Glutamatergic neuron (in vitro differentiated cells): ENCODE data around the gene GIMAP4. TPM values are rescaled to one million over a fixed set of nuclear protein-coding genes. Genes with fewer than 3 reads are reported as not detected.

ENCODE experiments used
- DNase-seq: peaks from one replicate; pipeline ENCODE4 v3.0.0; 2022
- H3K27ac Mint-ChIP-seq: one replicate; pipeline ENCODE4 v1.8.0; 2020; ENCODE audit warnings: mild to moderate bottlenecking, mixed read lengths, inconsistent platforms; ENCODE audit not compliant: unreplicated experiment
- H3K27me3 Mint-ChIP-seq: one replicate; pipeline ENCODE4 v1.8.0; 2020; ENCODE audit warnings: mild to moderate bottlenecking, moderate library complexity, mixed read lengths, inconsistent platforms; ENCODE audit not compliant: unreplicated experiment
- H3K36me3 Mint-ChIP-seq: one replicate; pipeline ENCODE4 v1.8.0; 2020; ENCODE audit warnings: mild to moderate bottlenecking, mixed read lengths, inconsistent platforms; ENCODE audit not compliant: unreplicated experiment
- H3K4me1 Mint-ChIP-seq: one replicate; pipeline ENCODE4 v1.8.0; 2020; ENCODE audit warnings: mild to moderate bottlenecking, low read depth, mixed read lengths, inconsistent platforms; ENCODE audit not compliant: unreplicated experiment
- H3K4me3 Mint-ChIP-seq: one replicate; pipeline ENCODE4 v1.8.0; 2020; ENCODE audit warnings: mild to moderate bottlenecking, mixed read lengths, inconsistent platforms; ENCODE audit not compliant: unreplicated experiment
- H3K9me3 Mint-ChIP-seq: one replicate; pipeline ENCODE4 v1.8.0; 2020; ENCODE audit warnings: mild to moderate bottlenecking, moderate library complexity, mixed read lengths, inconsistent platforms; ENCODE audit not compliant: unreplicated experiment
- total RNA-seq: library from RNA; stranded (reverse); fragmentation: NEBNext Ultra II Directional; extraction: Animal tissue kit (Norgen Biotek cat#: 25700); gene quantifications from one replicate; pipeline ENCODE4 v1.2.1, GENCODE V29; 2021; ENCODE audit not compliant: unreplicated experiment
- TF ChIP-seq, protein P1 (sequence below): fragments of 200-600 bp; sonication (generic); IDR thresholded peaks from one replicate; pipeline ENCODE4 v1.5.0; 2021; ENCODE audit not compliant: partially characterized antibody, unreplicated experiment

GIMAP4 gene
- total RNA-seq, 1 donor from 2014 or later: not detected

DNA sequence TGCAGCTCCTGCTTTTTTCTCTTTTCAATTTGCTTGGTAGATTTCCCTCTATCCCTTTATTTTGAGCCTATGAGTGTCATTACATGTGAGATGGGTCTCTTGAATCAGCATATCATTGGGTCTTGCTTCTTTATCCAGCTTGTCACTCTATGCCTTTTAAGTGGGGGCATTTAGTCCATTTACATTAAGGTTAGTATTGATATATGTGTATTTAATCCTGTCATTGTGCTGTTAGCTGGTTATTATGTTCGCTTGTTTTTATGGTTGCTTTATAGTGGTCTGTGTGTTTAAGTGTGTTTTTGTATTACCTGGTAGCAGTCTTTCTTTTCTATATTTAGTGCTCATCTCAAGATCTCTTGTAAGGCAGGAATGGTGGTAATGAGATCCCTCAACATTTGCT lies 35.5 kb upstream of the GIMAP4 start:
- Mint-ChIP-seq H3K9me3 (peaks cover 7% of the 10 kb centered on the region), H3K27ac (no peak overlapping the region), H3K36me3 (peaks cover 5% of the 10 kb centered on the region), H3K4me3 (no peak overlapping the region), H3K4me1 (no peaks in the 10 kb centered on the region), H3K27me3 (peaks cover 4% of the 10 kb centered on the region)
- TF ChIP-seq, protein P1, sequence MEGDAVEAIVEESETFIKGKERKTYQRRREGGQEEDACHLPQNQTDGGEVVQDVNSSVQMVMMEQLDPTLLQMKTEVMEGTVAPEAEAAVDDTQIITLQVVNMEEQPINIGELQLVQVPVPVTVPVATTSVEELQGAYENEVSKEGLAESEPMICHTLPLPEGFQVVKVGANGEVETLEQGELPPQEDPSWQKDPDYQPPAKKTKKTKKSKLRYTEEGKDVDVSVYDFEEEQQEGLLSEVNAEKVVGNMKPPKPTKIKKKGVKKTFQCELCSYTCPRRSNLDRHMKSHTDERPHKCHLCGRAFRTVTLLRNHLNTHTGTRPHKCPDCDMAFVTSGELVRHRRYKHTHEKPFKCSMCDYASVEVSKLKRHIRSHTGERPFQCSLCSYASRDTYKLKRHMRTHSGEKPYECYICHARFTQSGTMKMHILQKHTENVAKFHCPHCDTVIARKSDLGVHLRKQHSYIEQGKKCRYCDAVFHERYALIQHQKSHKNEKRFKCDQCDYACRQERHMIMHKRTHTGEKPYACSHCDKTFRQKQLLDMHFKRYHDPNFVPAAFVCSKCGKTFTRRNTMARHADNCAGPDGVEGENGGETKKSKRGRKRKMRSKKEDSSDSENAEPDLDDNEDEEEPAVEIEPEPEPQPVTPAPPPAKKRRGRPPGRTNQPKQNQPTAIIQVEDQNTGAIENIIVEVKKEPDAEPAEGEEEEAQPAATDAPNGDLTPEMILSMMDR: no peak
- no peak for DNase-seq

DNA sequence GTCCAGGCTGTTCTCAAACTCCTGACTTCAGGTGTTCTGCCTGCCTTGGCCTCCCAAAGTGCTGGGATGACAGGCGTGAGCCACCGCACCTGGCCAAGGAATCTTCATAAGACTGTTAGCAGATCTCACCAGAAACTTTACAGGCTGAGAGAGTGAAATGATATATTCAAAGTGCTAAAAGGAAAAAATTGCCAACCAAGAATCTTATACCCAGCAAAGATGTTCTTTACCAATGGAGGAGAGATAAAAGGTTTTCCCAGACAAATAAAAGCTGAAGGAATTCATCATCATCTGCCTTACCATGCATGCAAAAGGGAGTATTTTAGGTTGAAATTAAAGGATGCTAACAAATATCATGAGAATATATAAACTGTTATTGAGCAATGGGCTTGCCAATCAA lies 28.9 kb upstream of the GIMAP4 start:
- peaks cover 7% of the 10 kb centered on the region for H3K36me3 Mint-ChIP-seq
- H3K27me3 Mint-ChIP-seq: peaks cover 2% of the 10 kb centered on the region
- H3K4me3 Mint-ChIP-seq: no peak overlapping the region
- H3K27ac Mint-ChIP-seq: no peak overlapping the region
- H3K9me3 Mint-ChIP-seq: peaks cover 4% of the 10 kb centered on the region
- no peak for DNase-seq
- no peaks in the 10 kb centered on the region for H3K4me1 Mint-ChIP-seq
- TF ChIP-seq, protein P1: no peak

DNA sequence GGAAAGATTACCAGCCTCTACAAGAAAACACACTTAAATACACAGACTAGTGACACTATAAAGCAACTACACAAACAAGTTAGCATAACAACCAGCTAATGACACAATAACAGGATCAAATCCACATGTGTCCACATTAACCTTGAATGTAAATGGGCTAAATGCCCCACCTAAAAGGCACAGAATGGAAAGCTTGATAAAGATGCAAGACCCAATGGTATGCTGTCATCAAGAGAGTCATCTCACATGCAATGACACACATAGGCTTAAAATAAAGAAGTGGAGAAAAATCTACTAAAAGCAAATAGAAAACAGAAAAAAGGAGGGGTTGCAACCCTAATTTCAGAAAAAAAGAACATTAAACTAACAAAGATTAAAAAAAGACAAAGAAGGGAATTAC lies 14.0 kb upstream of the GIMAP4 start:
- DNase-seq: no peak
- H3K4me1 Mint-ChIP-seq: no peaks in the 10 kb centered on the region
- H3K36me3 Mint-ChIP-seq: no peaks in the 10 kb centered on the region

DNA sequence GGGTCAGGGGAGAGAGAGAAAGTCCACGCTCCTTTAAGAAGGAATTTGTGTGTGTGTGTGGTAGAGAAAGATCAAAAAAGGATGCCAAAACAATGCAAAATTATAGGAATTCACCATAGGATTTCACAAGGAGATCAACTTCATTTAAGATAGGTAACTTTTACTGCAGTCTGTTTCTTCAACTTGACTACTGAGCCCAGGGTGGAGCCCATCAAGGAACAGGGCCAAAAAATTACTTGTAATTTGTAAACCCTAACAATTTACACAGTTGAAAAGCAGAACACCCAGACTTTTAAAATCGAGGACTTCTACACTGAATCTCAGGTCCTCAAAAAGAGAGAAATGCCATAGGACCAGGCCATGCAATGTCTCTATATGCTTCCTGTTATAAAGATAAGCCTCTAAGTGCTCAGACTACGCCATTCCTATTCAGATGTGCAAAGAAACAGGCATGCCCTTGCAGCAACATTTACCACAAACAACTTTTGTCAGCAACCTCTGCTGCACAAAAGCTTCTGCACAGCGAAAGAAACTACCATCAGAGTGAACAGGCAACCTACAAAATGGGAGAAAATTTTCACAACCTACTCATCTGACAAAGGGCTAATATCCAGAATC lies 10.6 kb upstream of the GIMAP4 start:
- no peak for DNase-seq
- Mint-ChIP-seq H3K4me3 (no peak overlapping the region), H3K9me3 (no peaks in the 10 kb centered on the region), H3K27ac (no peak overlapping the region), H3K27me3 (no peaks in the 10 kb centered on the region), H3K4me1 (no peaks in the 10 kb centered on the region), H3K36me3 (peaks cover 7% of the 10 kb centered on the region)
- TF ChIP-seq, protein P1: no peak

More for the DNA sequence above, 14.0 kb upstream of the GIMAP4 start:
- no peaks in the 10 kb centered on the region for H3K27me3 Mint-ChIP-seq
- peaks cover 4% of the 10 kb centered on the region for H3K9me3 Mint-ChIP-seq
- H3K27ac Mint-ChIP-seq: no peak overlapping the region
- no peak overlapping the region for H3K4me3 Mint-ChIP-seq
- TF ChIP-seq, protein P1: no peak

DNA sequence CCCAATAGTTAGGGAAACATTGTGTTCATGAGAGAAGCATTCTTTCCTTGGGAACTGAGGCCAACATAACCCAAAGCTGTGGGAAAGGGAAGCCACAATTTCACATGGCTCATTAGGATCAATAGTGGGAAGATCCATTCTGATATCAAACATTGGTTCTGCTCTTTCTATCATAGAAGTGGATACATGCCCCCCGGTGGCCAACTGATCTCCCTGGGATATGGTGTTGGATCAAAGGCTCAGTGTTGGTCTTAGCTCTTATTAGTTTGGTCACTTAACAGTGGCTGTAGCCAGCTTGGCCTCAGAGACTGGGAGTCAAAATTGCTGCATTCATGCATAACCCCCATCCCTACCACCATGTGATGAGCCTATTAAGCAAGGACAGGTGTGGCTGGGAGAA lies 6.7 kb upstream of the GIMAP4 start:
- no peaks in the 10 kb centered on the region for H3K4me1 Mint-ChIP-seq
- H3K27ac Mint-ChIP-seq: no peak overlapping the region
- no peak for DNase-seq
- H3K36me3 Mint-ChIP-seq: peaks cover 7% of the 10 kb centered on the region
- no peaks in the 10 kb centered on the region for H3K27me3 Mint-ChIP-seq
- H3K4me3 Mint-ChIP-seq: no peak overlapping the region
- TF ChIP-seq, protein P1: no peak
- H3K9me3 Mint-ChIP-seq: no peaks in the 10 kb centered on the region
